Suprapubic skin (tissue), 4 donors: ENCODE data around the gene TAGLN2. TPM values are rescaled to one million over a fixed set of nuclear protein-coding genes. Genes with fewer than 3 reads are reported as not detected.

Source experiments
- DNase-seq, 2 donors: peaks; one replicate each; pipeline ENCODE4 v3.0.0-alpha.2; 2019; ENCODE audit warnings: low spot score in 2 of 2
- H3K27ac ChIP-seq: fragments of 200-600 bp; sonication (generic); one replicate; pipeline ENCODE4 v1.5.1; 2019
- H3K27me3 ChIP-seq: fragments of 200-600 bp; sonication (generic); one replicate; pipeline ENCODE4 v1.5.1; 2019
- H3K36me3 ChIP-seq: fragments of 200-600 bp; sonication (generic); one replicate; pipeline ENCODE4 v1.5.1; 2019
- H3K4me1 ChIP-seq: fragments of 200-600 bp; sonication (generic); one replicate; pipeline ENCODE4 v1.5.1; 2019
- H3K4me3 ChIP-seq: fragments of 200-600 bp; sonication (generic); one replicate; pipeline ENCODE4 v1.5.1; 2019; ENCODE audit warnings: mild to moderate bottlenecking
- H3K9me3 ChIP-seq: fragments of 200-600 bp; sonication (generic); one replicate; pipeline ENCODE4 v1.5.1; 2019
- CTCF ChIP-seq, 2 donors: fragments of 200-600 bp in 1 of 2; fragments of 450-650 bp in 1 of 2; sonication (generic) in 1 of 2; IDR thresholded peaks; one replicate each; pipeline ENCODE4 v1.5.1; 2016 to 2019; ENCODE audit warnings: antibody characterized with exemption in 2 of 2, mild to moderate bottlenecking in 1 of 2, moderate library complexity in 1 of 2
- EP300 ChIP-seq: sonication (generic); formaldehyde crosslinking; IDR thresholded peaks from one replicate; pipeline ENCODE4 v1.6.1; 2017; ENCODE audit warnings: antibody characterized with exemption
- POLR2A ChIP-seq, 2 donors: fragments of 450-650 bp; IDR thresholded peaks; one replicate each; pipeline ENCODE4 v1.6.1; 2017; ENCODE audit warnings: antibody characterized with exemption in 2 of 2, mild to moderate bottlenecking in 2 of 2, moderate library complexity in 2 of 2
- POLR2AphosphoS5 ChIP-seq, 3 donors: sonication (generic); formaldehyde crosslinking; IDR thresholded peaks; one replicate each; pipeline ENCODE4 v1.6.1; 2017; ENCODE audit warnings: antibody characterized with exemption in 3 of 3
- WGBS: methylation state at CpG from one replicate; pipeline ENCODE4 v1.1.5; 2018; 5-methylcytosine and 5-hydroxymethylcytosine counted together
- total RNA-seq, 4 donors: library from RNA; depleted of rRNA; stranded (reverse); fragments of >200 nt; gene quantifications; one replicate each; pipeline ENCODE4 v1.1.0, GENCODE V29; 2016

The TAGLN2 gene
- total RNA-seq, 4 donors from 2014 or later, result 281 to 427 (median 338) TPM

DNA sequence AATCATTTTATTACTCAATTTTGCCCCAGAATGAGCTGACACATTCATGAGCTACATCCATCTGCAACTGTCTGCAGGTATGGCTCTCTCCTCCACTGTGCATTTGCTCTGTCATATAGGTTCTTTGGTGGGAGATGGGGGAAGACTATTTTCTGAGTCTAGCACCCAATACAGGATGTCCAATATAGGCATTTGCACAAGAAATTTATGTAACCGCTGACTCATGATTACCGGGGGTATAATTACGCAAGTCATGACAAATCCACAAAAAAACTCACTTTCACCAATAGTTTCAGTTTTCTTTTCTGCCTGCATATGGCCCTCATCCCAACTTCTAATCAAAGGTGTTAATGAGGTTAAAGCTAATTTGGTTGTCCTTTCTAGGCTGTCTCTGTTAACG, 45.3 kb downstream of the TAGLN2 start:
- no peaks in the 10 kb centered on the region for H3K36me3 ChIP-seq
- H3K4me1 ChIP-seq, result peaks cover 16% of the 10 kb centered on the region
- H3K27ac ChIP-seq, result no peak overlapping the region
- H3K27me3 ChIP-seq, result no peaks in the 10 kb centered on the region
- no peak overlapping the region for H3K4me3 ChIP-seq
- DNase-seq, result no peak
- WGBS, result 65% methylated on average over 4 of the region's 4 CpGs
- H3K9me3 ChIP-seq, result no peaks in the 10 kb centered on the region
- TF ChIP-seq EP300 (no peak), POLR2AphosphoS5 (IDR thresholded peaks at IDR 0.05) (no peak), CTCF (IDR thresholded peaks at IDR 0.05) (no peak), POLR2A (IDR thresholded peaks at IDR 0.05) (no peak)

DNA sequence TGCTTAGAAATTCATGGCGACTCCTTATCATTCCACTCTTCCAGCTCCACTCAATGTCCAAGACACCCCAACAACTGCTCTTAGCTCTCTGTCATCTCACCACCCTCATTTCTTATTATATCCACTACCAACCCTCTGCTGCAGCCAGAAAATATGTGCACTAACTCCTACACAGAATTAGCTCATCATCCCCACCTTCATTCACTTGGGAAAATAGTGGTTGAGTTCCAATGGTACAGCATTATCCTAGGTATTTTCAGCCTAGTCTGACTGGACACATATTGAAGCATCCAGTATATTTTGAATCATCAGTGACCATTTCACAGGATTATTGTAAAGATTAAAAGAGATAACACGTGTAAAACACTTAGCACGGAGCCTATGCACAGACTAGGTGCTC, 46.2 kb downstream of the TAGLN2 start:
- DNase-seq, result no peak
- 82% methylated on average over 3 of the region's 3 CpGs for WGBS

GRCh38 chr1:159877695-159878444, 47.4 kb downstream of the TAGLN2 start:
- TF ChIP-seq POLR2AphosphoS5 (IDR thresholded peaks at IDR 0.05) (no peak), EP300 (no peak), POLR2A (IDR thresholded peaks at IDR 0.05) (no peak), CTCF (IDR thresholded peaks at IDR 0.05) (no peak)
- no peak overlapping the region for H3K27ac ChIP-seq
- H3K4me3 ChIP-seq, result no peak overlapping the region
- DNase-seq, result no peak
- no peaks in the 10 kb centered on the region for H3K9me3 ChIP-seq
- no peaks in the 10 kb centered on the region for H3K27me3 ChIP-seq
- 84% methylated on average over 6 of the region's 6 CpGs for WGBS
- H3K36me3 ChIP-seq, result no peaks in the 10 kb centered on the region
- H3K4me1 ChIP-seq, result peaks cover 23% of the 10 kb centered on the region

More for the DNA sequence above, 46.2 kb downstream of the TAGLN2 start:
- Histone ChIP-seq H3K36me3 (no peaks in the 10 kb centered on the region), H3K9me3 (no peaks in the 10 kb centered on the region), H3K4me1 (peaks cover 16% of the 10 kb centered on the region), H3K4me3 (no peak overlapping the region), H3K27me3 (no peaks in the 10 kb centered on the region), H3K27ac (no peak overlapping the region)
- TF ChIP-seq POLR2A (IDR thresholded peaks at IDR 0.05) (no peak), EP300 (no peak), CTCF (IDR thresholded peaks at IDR 0.05) (no peak), POLR2AphosphoS5 (IDR thresholded peaks at IDR 0.05) (no peak)

DNA sequence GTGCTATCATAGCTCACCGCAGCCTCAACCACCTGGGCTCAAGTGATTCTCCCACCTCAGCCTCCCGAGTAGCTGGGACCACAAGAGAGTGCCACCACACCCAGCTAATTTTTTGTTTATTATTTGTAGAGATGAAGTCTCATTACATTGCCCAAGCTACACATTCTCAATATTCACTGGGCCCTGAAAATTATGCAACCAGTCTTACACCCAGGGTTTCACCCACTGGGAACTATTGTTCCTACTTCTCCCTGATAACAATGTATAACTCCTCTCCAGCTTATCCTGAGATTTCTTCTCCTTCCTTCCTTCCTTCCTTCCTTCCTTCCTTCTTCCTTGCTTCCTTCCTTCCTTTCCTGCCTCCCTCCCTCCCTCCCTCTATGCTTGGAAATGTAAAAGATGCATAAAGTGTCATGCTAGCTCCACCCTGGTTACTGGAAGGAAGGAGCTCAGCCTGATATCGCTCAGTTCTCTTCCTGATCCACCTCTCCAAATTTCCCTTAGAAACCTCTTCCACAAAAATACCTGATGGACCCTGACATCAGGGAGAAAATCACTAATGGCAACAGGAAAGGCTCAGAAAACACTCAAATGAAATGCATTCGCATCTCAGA, 51.7 kb downstream of the TAGLN2 start:
- TF ChIP-seq EP300 (no peak), CTCF (IDR thresholded peaks at IDR 0.05) (no peak), POLR2AphosphoS5 (IDR thresholded peaks at IDR 0.05) (no peak), POLR2A (IDR thresholded peaks at IDR 0.05) (no peak)
- Histone ChIP-seq H3K36me3 (no peaks in the 10 kb centered on the region), H3K4me1 (peaks cover 47% of the 10 kb centered on the region), H3K4me3 (no peak overlapping the region), H3K27me3 (no peaks in the 10 kb centered on the region), H3K9me3 (no peaks in the 10 kb centered on the region), H3K27ac (peak overlapping the region; percentile 62)
- WGBS, result 76% methylated on average over 4 of the region's 4 CpGs
- DNase-seq, result no peak

- Histone ChIP-seq H3K4me1 (peaks cover 55% of the 10 kb centered on the region), H3K27ac (peak overlapping the region; percentile 62), H3K36me3 (no peaks in the 10 kb centered on the region), H3K27me3 (no peaks in the 10 kb centered on the region), H3K4me3 (no peak overlapping the region), H3K9me3 (no peaks in the 10 kb centered on the region)
- TF ChIP-seq POLR2AphosphoS5 (IDR thresholded peaks at IDR 0.05) (no peak), CTCF (IDR thresholded peaks at IDR 0.05) (no peak), EP300 (no peak), POLR2A (IDR thresholded peaks at IDR 0.05) (no peak)
- DNase-seq, result no peak
- WGBS, result 24% methylated on average over 15 of the region's 15 CpGs
Observed at GRCh38 chr1:159872891-159873290, 52.4 kb downstream of the TAGLN2 start.
